SKM-1 (cell line): ENCODE data around the gene ATP6V1G2.

Source experiments
- DNase-seq: peaks from one replicate; lab custom pipeline; 2025; ENCODE audit not compliant: unreplicated experiment; lab: John Stamatoyannopoulos, UW

The ATP6V1G2 gene

GRCh38 chr6:31575952-31576685, 29.7 kb upstream of the ATP6V1G2 start:
- no peak for DNase-seq

- DNase-seq = no peak
Observed at GRCh38 chr6:31575335-31575901, 29.0 kb upstream of the ATP6V1G2 start, which contains the start of gene TNF. TNF (plus strand) TSS chr6:31575565; CDS start chr6:31575742, 177 bp downstream.

GRCh38 chr6:31574106-31575061, 28.0 kb upstream of the ATP6V1G2 start:
- DNase-seq = no peak

GRCh38 chr6:31573239-31574105, 27.1 kb upstream of the ATP6V1G2 start:
- no peak for DNase-seq

GRCh38 chr6:31572041-31572911, 25.9 kb upstream of the ATP6V1G2 start, which contains the start of gene LTA:
LTA (plus strand) TSS chr6:31572289; CDS start chr6:31572743, 454 bp downstream.
- DNase-seq = no peak

- no peak for DNase-seq
Observed at GRCh38 chr6:31569861-31570536, 23.6 kb upstream of the ATP6V1G2 start.

GRCh38 chr6:31568537-31568961, 22.1 kb upstream of the ATP6V1G2 start:
- DNase-seq = no peak

GRCh38 chr6:31567531-31568370, 21.3 kb upstream of the ATP6V1G2 start:
- no peak for DNase-seq

GRCh38 chr6:31560697-31561058, 14.3 kb upstream of the ATP6V1G2 start:
- no peak for DNase-seq

- peak; percentile 83 for DNase-seq
Observed at GRCh38 chr6:31559958-31560696, 13.7 kb upstream of the ATP6V1G2 start.

- no peak for DNase-seq
Observed at GRCh38 chr6:31559606-31559957, 13.2 kb upstream of the ATP6V1G2 start.

GRCh38 chr6:31558631-31559500, 12.5 kb upstream of the ATP6V1G2 start:
- peak; percentile 98 for DNase-seq

GRCh38 chr6:31558318-31558625, 11.9 kb upstream of the ATP6V1G2 start:
- DNase-seq = no peak

- DNase-seq = no peak
Observed at GRCh38 chr6:31557443-31558317, 11.3 kb upstream of the ATP6V1G2 start.

GRCh38 chr6:31556307-31556706, 9.9 kb upstream of the ATP6V1G2 start:
- no peak for DNase-seq

- DNase-seq = peak; percentile 83
Observed at GRCh38 chr6:31551371-31551770, 5.0 kb upstream of the ATP6V1G2 start.
